Motor neuron (in vitro differentiated cells): Measurements from ENCODE around the gene TMEM205. TPM values are rescaled to one million over a fixed set of nuclear protein-coding genes. Genes with fewer than 3 reads are reported as not detected.

ENCODE experiments used
- ATAC-seq, 8 experiments: fragments of 200-7000 bp; cut with Tn5 transposase; replicated peaks in 6 of 8; 2 replicates each; pipeline ENCODE4 v1.8.0; 2021; ENCODE audit warnings: mild to moderate bottlenecking in 8 of 8, moderate library complexity in 8 of 8
- H3K27ac ChIP-seq, 2 donors: fragments of 250-450 bp; sonication (Bioruptor Pico); 2 replicates each; pipeline ENCODE4 v1.9.0; 2021; ENCODE audit warnings: antibody characterized with exemption in 2 of 2, mild to moderate bottlenecking in 2 of 2, moderate library complexity in 1 of 2
- H3K4me1 ChIP-seq, 2 donors: fragments of 250-450 bp; sonication (Bioruptor Pico); replicated peaks in 1 of 2; 2 replicates each; pipeline ENCODE4 v1.6.1; 2021; ENCODE audit warnings: antibody characterized with exemption in 2 of 2, mild to moderate bottlenecking in 2 of 2, moderate library complexity in 1 of 2
- H3K4me3 ChIP-seq, 5 donors: fragments of 250-450 bp; sonication (Bioruptor Pico); 2 replicates each; pipeline ENCODE4 v1.9.0; 2021; ENCODE audit warnings: antibody characterized with exemption in 5 of 5, mild to moderate bottlenecking in 5 of 5, moderate library complexity in 4 of 5
- WGBS, 10 experiments: fragments of 450-650 bp; shearing (Covaris generic); methylation state at CpG; one replicate each; pipeline ENCODE4 v1.0.0; 2022; 5-methylcytosine and 5-hydroxymethylcytosine counted together
- in situ Hi-C, 9 experiments: fragments of 400-800 bp; cut with MboI; loops; one replicate each; pipeline ENCODE4 v1.15.0; 2021; ENCODE audit warnings: low sequenced_read_pairs in 9 of 9, low pct_unique_long_range_greater_than_20kb in 2 of 9; ENCODE audit not compliant: unreplicated experiment in 9 of 9
- total RNA-seq, 8 experiments: library from RNA; unstranded; fragments of 300-600 nt; gene quantifications; 2 replicates each; pipeline versions ENCODE4 v1.2.3 to v1.2.4, GENCODE V29; 2022

TMEM205 gene
- total RNA-seq, 8 experiments from 2014 or later = 72.1 to 148 (median 92.9) TPM

- in situ Hi-C loops = no loop called here
Observed at GRCh38 chr19:11378319-11379189, 32.5 kb upstream of the TMEM205 start.

GRCh38 chr19:11377756-11378155, 31.7 kb upstream of the TMEM205 start:
- Histone ChIP-seq H3K27ac (no peak overlapping the region), H3K4me1 (peaks cover 15 to 16% of the 10 kb centered on the region in 2 donors), H3K4me3 (no peak overlapping the region)
- ATAC-seq = no peak
- WGBS, 10 experiments = 57 to 100% (median 73%) methylated on average over 1 to 2 of the region's 3 CpGs; no CpG with 5 or more reads in 4 of the 10 experiments
- in situ Hi-C loops = no loop called here

More at GRCh38 chr19:11378319-11379189, 32.5 kb upstream of the TMEM205 start:
- H3K4me3 ChIP-seq = no peak overlapping the region
- no CpG with 5 or more reads among the region's 8 CpGs for WGBS, 10 experiments
- no peak for ATAC-seq
- H3K4me1 ChIP-seq = peaks cover 8 to 14% of the 10 kb centered on the region in 2 donors
- H3K27ac ChIP-seq = no peak overlapping the region

DNA sequence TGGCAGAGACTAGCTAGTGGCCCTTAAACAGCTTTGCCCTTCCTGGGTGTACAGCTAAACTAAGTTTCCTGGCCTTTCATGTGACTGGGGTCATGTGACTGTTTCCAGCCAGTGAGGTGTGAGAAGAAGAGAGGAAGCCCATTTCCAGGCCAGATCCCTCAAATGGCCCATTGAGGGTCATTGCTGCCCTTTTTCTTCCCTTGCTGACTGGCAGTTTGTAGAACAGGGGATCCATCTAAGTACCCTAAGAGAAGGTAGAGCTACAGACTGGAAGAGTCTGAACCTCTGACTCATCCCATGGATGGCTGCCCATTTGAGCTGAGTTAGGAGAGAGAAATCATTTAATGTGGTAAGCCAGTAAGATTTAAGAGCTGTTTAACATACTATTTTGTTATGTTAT, 31.2 kb upstream of the TMEM205 start:
- H3K4me3 ChIP-seq = no peak overlapping the region
- ATAC-seq = no peak
- in situ Hi-C loops = no loop called here
- peaks cover 15 to 17% of the 10 kb centered on the region in 2 donors for H3K4me1 ChIP-seq
- H3K27ac ChIP-seq = no peak overlapping the region

- ATAC-seq = peak in 4 of 8 experiments; percentile 3 to 5 (median 4)
- WGBS, 10 experiments = 0 to 43% (median 22%) methylated on average over 3 to 14 of the region's 27 CpGs; no CpG with 5 or more reads in 2 of the 10 experiments
- H3K27ac ChIP-seq = peak overlapping the region; percentile 57 to 66
- H3K4me3 ChIP-seq = peak overlapping the region; percentile 31 to 76 (median 57)
- peaks cover 15 to 17% of the 10 kb centered on the region in 2 donors for H3K4me1 ChIP-seq
- in situ Hi-C loops = no loop called here
Observed at GRCh38 chr19:11375143-11375948, 29.3 kb upstream of the TMEM205 start.

- 0 to 7% (median 0%) methylated on average over 2 to 20 of the region's 44 CpGs; no CpG with 5 or more reads in 4 of the 10 experiments for WGBS, 10 experiments
- H3K27ac ChIP-seq = peak within 1 kb of the TSS; percentile 97 to 98
- peaks cover 15 to 17% of the 10 kb centered on the region in 2 donors for H3K4me1 ChIP-seq
- peak; percentile 89 to 95 (median 90) for ATAC-seq
- peak within 1 kb of the TSS; percentile 53 to 76 (median 63) for H3K4me3 ChIP-seq
- in situ Hi-C loops = no loop called here
Observed at GRCh38 chr19:11374433-11375142, 28.5 kb upstream of the TMEM205 start, which contains the start of gene SWSAP1. TSS of gene SWSAP1 (plus strand) at chr19:11374666. CDS start at chr19:11374681, 15 bp downstream.

DNA sequence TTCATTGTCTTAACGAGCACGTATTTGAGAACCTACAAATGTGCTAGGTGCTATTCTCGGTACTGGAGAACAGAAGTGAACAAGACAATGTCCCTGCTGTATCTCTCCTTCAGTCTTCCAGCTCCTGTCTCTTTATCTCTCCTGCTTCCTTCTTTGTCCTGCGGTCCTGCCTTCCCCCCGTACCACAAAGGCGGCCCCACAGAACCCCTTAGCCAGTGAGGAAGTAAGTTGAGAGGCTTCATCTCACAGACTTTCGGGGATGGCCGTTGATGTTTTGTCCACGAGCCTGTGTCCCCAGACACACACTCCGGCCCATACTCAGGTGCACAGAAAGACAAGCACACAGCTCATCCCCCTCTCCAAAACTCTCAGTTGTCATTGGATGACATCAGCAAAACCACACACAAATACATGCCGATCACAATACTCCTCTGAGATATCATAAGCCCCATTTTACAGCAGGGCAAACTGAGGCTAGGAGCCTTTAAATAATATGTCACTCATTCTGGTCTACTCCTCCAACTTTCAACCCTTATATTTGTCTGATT, 27.9 kb upstream of the TMEM205 start:
- peak overlapping the region; percentile 97 to 98 for H3K27ac ChIP-seq
- in situ Hi-C loops = no loop called here
- ATAC-seq = no peak

GRCh38 chr19:11373166-11373884, 27.3 kb upstream of the TMEM205 start:
- H3K4me1 ChIP-seq = peaks cover 13 to 14% of the 10 kb centered on the region in 2 donors
- in situ Hi-C loops = no loop called here
- peak in 5 of 8 experiments; percentile 33 to 51 (median 36) for ATAC-seq
- peak overlapping the region; percentile 53 to 76 (median 63) for H3K4me3 ChIP-seq
- peak overlapping the region; percentile 97 to 98 for H3K27ac ChIP-seq
- WGBS, 10 experiments = 0 to 100% (median 21%) methylated on average over 1 to 6 of the region's 10 CpGs; no CpG with 5 or more reads in 1 of the 10 experiments

More for the DNA sequence above, 27.9 kb upstream of the TMEM205 start:
- Histone ChIP-seq H3K4me3 (peak overlapping the region; percentile 53 to 76 (median 63)), H3K4me1 (peaks cover 15 to 17% of the 10 kb centered on the region in 2 donors)
- WGBS, 10 experiments = 0 to 60% (median 22%) methylated on average over 1 to 10 of the region's 11 CpGs; no CpG with 5 or more reads in 3 of the 10 experiments

GRCh38 chr19:11370744-11371143, 24.7 kb upstream of the TMEM205 start:
- Histone ChIP-seq H3K4me3 (no peak overlapping the region), H3K27ac (no peak overlapping the region), H3K4me1 (peaks cover 10 to 11% of the 10 kb centered on the region in 2 donors)
- no peak for ATAC-seq
- in situ Hi-C loops = no loop called here
- 38 to 100% (median 70%) methylated on average over 1 to 2 of the region's 2 CpGs; no CpG with 5 or more reads in 4 of the 10 experiments for WGBS, 10 experiments

DNA sequence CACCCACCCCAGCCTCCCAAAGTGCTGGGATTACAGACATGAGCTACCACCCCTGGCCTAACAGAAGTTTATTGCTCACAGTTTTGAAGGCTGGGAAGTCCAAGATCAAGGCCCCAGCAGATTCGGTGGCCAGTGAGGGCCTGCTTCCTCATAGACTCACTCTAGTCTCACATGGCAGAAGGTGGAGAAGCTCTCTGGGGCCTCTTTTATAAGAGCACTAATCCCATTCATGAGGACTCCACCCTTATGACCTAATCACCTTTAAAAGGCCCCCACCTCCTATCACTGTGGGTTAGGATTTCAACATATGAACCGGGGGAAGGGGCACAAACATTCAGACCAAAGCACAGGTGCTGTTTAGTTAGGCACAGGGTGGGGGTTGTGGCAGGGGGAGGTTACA, 21.5 kb upstream of the TMEM205 start:
- 71% methylated on average over 1 of the region's 2 CpGs; no CpG with 5 or more reads in 9 of the 10 experiments for WGBS, 10 experiments
- peak in 2 of 8 experiments; percentile 68 to 69 for ATAC-seq
- in situ Hi-C loops = no loop called here
- no peaks in the 10 kb centered on the region for H3K4me1 ChIP-seq
- no peak overlapping the region for H3K4me3 ChIP-seq
- no peak overlapping the region for H3K27ac ChIP-seq

DNA sequence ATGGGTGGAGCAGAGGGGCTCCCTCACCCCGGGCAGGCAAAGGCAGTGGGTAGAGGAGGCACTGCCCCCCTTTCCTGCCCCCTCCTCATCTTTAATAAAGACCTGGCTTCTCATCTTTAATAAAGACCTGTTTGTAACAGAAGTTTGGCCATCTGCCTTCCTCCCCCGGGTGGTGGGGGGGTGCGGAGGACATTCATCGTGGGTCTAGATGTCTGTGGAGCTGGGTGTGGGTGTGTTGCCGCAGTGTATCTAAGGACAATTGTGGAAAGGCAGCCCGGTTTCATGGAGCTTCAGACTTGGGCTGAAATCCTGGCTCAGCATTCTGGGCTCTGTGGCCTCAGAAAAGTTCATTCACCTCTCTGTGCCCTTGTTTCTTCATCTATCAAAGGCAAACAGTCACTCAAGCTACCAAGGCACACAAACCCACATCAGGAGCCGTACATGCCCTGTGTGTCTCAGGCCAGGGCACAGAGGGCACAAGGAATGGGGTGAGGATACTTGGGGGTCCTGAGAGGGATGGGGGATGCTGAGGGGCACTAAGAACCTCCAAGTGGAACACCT, 19.6 kb upstream of the TMEM205 start:
- in situ Hi-C loops = no loop called here
- 40 to 81% (median 60%) methylated on average over 1 to 4 of the region's 7 CpGs; no CpG with 5 or more reads in 6 of the 10 experiments for WGBS, 10 experiments
- Histone ChIP-seq H3K4me1 (peaks cover 11 to 15% of the 10 kb centered on the region in 2 donors), H3K4me3 (no peak overlapping the region), H3K27ac (no peak overlapping the region)
- no peak for ATAC-seq

- in situ Hi-C loops = no loop called here
- 90 to 100% methylated on average over 1 to 3 of the region's 5 CpGs; no CpG with 5 or more reads in 8 of the 10 experiments for WGBS, 10 experiments
- H3K4me1 ChIP-seq = peaks cover 11 to 15% of the 10 kb centered on the region in 2 donors
- H3K27ac ChIP-seq = no peak overlapping the region
- ATAC-seq = peak in 3 of 8 experiments; percentile 17 to 40 (median 36)
- no peak overlapping the region for H3K4me3 ChIP-seq
Observed at GRCh38 chr19:11364935-11365334, 18.9 kb upstream of the TMEM205 start.
